ENCODE results near the gene BABAM2. TPM values are rescaled to one million over a fixed set of nuclear protein-coding genes. Genes with fewer than 3 reads are reported as not detected.

Gene BABAM2
- total RNA-seq, 1 donor from 2014 or later: 41.0 TPM

DNA sequence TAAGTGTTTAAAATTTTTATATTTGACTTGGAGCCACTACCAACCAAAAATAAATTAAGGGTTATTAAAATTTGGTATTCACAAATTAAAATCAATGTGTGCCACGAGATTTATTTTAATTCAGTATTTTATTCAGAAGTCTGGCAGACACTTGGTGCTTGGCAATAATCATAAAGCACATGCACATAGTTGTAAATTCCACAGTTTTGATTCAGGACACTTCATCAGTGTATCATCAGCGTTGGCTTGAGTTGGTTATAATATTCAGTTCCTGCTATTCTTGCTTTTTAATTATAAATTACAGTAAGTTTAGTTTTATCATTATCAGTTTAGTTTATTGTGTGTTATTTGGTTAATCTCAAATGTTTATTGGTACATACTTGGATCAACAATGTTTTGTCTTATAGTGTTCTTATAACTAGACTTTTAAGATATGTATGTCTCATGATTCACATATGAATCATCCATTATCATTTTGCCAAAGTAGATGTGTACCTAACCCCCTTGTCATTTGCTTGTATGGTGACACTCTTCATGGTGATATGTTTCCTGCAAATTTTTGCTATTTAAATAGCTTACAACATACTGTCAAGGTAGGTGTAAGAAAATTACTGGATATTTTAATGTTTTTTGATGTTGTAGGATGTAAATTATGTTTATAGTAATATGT is 237.9 kb downstream of the BABAM2 start:
- H3K27ac ChIP-seq: no peak overlapping the region

DNA sequence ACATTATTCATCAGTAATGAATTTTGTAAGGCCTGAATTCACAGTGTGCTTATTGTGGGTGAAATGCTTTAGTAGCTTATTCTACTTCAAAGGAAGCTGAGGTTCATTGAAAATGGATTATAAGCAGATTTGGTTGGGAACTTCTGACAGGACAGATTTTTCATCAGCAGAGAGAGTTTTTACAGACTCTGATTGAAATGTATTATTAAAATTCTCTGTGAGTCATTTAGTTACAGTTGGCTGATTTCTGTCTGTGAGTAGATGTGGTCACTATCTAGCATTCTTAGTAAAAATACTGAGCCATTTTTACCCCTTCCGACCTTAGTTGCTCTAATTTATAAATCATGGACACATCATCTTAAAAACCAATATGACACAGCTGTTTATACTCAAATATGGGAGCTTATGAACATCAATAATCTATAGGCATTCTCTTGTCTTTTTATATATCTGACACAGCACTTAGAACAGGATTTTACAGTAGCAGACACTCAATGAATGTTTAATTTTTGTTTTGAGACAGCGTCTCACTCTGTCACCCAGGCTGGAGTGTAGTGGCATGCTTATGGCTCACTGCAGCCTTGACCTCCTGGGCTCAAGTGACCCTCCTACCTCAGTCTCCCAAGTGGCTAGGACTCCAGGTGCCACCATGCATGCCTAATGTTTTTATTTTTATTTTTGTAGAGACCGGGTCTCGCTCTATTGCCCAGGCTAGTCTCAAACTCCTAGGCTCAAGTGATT is 239.6 kb downstream of the BABAM2 start:
- Histone ChIP-seq H3K4me1 (peaks cover 22% of the 10 kb centered on the region), H3K36me3 (no peaks in the 10 kb centered on the region), H3K27me3 (no peaks in the 10 kb centered on the region), H3K9me3 (no peaks in the 10 kb centered on the region), H3K27ac (no peak overlapping the region), H3K4me3 (no peak overlapping the region)
- DNase-seq (ENCODE audit: extremely low spot score in 2 of 2): no peak
- intact Hi-C loops (cut with DNase I): no loop called here
- TF ChIP-seq CTCF (IDR thresholded peaks at IDR 0.05) (no peak), POLR2AphosphoS5 (IDR thresholded peaks at IDR 0.05; ENCODE audit: insufficient read depth in 1 of 2, low read depth in 1 of 2) (no peak), POLR2A (IDR thresholded peaks at IDR 0.05) (no peak)

More for the DNA sequence above, 237.9 kb downstream of the BABAM2 start:
- peaks cover 6% of the 10 kb centered on the region for H3K4me1 ChIP-seq
- H3K36me3 ChIP-seq: no peaks in the 10 kb centered on the region
- intact Hi-C loops (cut with DNase I): no loop called here
- no peaks in the 10 kb centered on the region for H3K27me3 ChIP-seq
- TF ChIP-seq POLR2AphosphoS5 (IDR thresholded peaks at IDR 0.05; ENCODE audit: insufficient read depth in 1 of 2, low read depth in 1 of 2) (no peak), CTCF (IDR thresholded peaks at IDR 0.05) (no peak), POLR2A (IDR thresholded peaks at IDR 0.05) (no peak)
- DNase-seq (ENCODE audit: extremely low spot score in 2 of 2): no peak
- H3K4me3 ChIP-seq: no peak overlapping the region
- no peaks in the 10 kb centered on the region for H3K9me3 ChIP-seq

- no peak for DNase-seq (ENCODE audit: extremely low spot score in 2 of 2)
- no peaks in the 10 kb centered on the region for H3K9me3 ChIP-seq
- H3K4me1 ChIP-seq: peaks cover 57% of the 10 kb centered on the region
- H3K4me3 ChIP-seq: no peak overlapping the region
- H3K36me3 ChIP-seq: no peaks in the 10 kb centered on the region
- intact Hi-C loops (cut with DNase I): no loop called here
- TF ChIP-seq CTCF (IDR thresholded peaks at IDR 0.05) (no peak), POLR2AphosphoS5 (IDR thresholded peaks at IDR 0.05; ENCODE audit: insufficient read depth in 1 of 2, low read depth in 1 of 2) (no peak), POLR2A (IDR thresholded peaks at IDR 0.05) (no peak)
- H3K27ac ChIP-seq: peak overlapping the region; percentile 79
- no peaks in the 10 kb centered on the region for H3K27me3 ChIP-seq
These were observed 243.2 kb downstream of the BABAM2 start for GRCh38 chr2:28133778-28134177.

GRCh38 chr2:28134262-28134812 is 243.8 kb downstream of the BABAM2 start:
- Histone ChIP-seq H3K36me3 (no peaks in the 10 kb centered on the region), H3K4me1 (peaks cover 61% of the 10 kb centered on the region), H3K9me3 (no peaks in the 10 kb centered on the region), H3K27me3 (no peaks in the 10 kb centered on the region), H3K27ac (peak overlapping the region; percentile 79), H3K4me3 (no peak overlapping the region)
- TF ChIP-seq POLR2A (IDR thresholded peaks at IDR 0.05) (no peak), CTCF (IDR thresholded peaks at IDR 0.05) (no peak), POLR2AphosphoS5 (IDR thresholded peaks at IDR 0.05; ENCODE audit: insufficient read depth in 1 of 2, low read depth in 1 of 2) (peak in 1 of 2 donors; percentile 51)
- no peak for DNase-seq (ENCODE audit: extremely low spot score in 2 of 2)
- intact Hi-C loops (cut with DNase I): no loop called here

Data from vagina (tissue), 2 donors.